SIG-M5 treated with dmso at 0.1 percent for 504 hours (cell line): ENCODE measurements around the gene ATP4A.
A peak's percentile ranks its signal among the peaks of the same experiment; 100 is the strongest.
"Not testable (repeated sequence)": the region's sequence is repeated elsewhere in the genome, so short reads cannot be mapped to it uniquely, and the experiment has no call there.

Experiments
- DNase-seq: peaks from one replicate; lab custom pipeline; 2025; ENCODE audit not compliant: unreplicated experiment; lab: John Stamatoyannopoulos, UW

Gene ATP4A

DNA sequence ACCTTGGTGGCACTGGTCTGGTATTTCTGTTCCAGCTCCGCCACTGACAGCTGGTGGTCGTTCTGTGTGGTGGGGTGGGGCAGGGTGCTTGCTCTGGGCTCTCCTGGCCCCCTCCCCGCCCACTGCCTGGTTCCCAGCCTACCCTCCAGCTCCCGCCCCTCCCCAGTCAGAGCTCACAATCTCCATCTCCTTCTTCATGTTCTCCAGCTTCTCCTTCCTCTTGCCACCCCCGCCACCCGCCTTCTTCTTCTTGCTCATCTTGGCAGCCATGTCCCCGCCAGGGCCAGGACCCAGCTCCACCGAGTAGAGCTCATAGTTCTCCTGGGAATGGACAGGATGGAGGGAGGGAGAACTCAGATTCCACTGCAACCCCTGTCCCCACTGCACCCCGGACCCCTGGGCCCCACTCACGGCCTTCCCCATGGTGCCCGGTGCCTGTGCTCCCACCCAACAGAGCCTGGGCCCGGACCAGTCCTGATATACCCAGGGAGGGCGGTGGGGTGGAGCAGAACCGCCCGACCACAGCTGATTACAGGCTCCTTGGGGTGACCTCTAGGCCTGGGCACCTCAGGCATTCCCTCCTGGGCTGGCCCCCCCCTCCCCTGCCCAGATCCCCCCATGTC lies at the start of gene ATP4A:
Gene ATP4A, minus strand, starts transcription at position 452 of the 623 bp plus-strand sequence. Its CDS starts 29 bp downstream, at position 423.
- DNase-seq: no peak

DNA sequence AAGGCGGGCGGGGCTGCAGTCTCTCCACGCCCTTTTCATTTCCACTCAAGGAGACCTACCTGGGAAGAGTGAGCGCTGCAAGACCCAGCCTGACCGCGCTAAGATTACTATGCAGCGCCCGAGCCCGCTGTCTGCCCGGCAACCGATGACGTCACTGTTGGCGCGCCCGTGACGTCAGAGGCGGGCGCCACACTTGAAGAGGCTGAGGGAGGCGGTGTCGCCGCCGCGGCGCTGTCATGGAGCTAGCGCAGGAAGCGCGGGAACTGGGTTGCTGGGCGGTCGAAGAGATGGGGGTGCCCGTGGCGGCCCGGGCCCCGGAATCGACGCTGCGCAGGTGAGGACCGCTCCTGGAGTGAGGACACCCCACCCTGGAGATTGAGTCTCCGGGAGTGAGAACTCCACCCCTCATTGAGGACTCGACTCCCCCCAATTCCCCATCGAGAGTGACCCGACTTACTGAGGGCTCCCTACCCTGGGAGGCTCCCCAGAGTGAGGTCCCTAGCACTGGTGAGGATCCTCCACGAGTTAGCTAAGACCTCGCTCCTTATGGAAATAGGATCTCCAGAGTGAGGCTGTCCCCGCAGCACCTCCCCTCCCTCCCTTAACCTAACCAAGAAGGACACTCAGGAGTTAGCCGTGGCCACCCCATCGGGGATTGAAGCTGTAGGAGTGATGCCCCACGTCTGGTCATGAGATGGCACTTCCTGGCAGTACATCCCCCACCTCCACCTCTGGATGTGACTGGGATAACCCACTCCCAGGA lies 49.3 kb upstream of the ATP4A start, which contains the start of gene HAUS5:
Gene HAUS5, plus strand, starts transcription at position 177 of the 763 bp plus-strand sequence. Its CDS starts 60 bp downstream, at position 237.
- DNase-seq: peak; percentile 82

DNA sequence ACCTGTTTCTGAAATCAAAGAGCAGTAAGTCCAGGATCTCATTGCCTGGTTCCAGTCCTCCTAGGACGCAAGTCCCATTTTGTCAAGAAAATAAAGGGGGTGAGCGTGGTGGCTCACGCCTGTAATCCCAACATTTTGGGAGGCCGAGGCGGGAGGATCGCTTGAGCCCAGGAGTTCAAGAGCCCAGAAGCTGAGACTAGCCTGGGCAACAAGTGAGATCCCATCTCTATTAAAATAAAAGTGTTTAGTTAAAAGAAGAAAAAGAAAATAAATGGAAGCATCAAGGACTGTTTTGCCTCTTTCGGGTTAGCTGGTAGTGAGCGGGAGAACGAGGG lies 48.7 kb upstream of the ATP4A start:
- no peak for DNase-seq

DNA sequence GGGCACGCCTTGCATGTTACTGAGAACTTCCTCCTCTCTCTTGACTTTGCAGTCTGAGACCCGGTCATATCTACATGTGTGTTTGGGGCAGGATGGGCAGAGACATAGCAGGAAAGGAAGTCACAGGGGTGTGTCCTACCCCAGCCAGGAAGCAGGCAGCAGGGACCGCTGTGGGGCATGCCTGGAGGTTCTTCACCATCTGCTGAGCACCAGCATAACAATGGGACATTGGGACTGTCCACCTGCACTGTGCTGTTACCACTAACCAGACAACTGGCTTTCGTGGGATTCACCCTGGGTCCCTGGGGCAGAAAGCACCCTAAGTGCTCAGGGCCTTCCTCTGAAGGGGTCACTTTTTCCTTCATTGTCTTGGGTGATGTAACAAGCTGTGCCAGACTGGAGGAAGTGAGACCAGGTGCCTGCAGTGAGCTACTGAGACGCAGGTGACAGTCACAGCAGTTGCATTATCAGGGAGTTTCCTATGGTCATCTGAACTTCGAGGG lies 46.4 kb upstream of the ATP4A start:
- peak; percentile 4 for DNase-seq

DNA sequence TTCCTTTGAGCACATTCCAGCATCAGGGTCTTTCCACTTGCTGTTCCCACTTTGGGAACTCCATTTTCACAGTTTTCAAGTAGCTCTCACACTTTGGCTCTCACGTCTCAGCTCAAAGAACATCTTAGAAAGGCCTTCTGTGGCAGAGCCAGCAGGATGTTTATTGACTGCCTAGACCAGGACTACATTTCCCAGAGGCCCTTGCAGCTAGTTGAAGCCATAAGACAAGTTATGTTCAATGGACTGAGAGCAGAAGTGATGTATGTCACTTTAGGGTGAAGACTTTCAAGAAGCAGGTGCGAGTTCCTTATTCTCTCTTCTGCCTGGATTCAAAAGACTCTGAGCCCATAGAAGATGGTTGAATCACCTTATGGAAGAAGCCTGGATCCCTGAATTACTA lies 44.8 kb upstream of the ATP4A start:
- DNase-seq: peak; percentile 6

DNA sequence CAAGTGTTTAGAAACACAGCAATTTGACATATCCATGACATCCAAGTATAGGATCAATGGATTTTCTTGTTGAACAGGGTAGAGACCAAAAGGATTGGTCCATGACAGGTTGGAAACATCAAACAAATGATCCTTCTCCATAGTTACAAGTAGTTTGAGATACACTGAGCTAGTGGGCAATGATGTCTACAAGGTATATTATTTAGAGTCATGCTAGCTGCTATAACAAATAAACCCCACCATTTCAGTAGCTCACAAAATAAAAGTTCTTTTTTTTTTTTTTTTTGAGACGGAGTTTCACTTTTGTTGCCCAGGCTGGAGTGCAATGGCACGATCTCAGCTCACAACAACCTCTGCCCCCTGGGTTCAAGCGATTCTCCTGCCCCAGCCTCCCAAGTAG lies 44.2 kb upstream of the ATP4A start:
- DNase-seq: no peak

DNA sequence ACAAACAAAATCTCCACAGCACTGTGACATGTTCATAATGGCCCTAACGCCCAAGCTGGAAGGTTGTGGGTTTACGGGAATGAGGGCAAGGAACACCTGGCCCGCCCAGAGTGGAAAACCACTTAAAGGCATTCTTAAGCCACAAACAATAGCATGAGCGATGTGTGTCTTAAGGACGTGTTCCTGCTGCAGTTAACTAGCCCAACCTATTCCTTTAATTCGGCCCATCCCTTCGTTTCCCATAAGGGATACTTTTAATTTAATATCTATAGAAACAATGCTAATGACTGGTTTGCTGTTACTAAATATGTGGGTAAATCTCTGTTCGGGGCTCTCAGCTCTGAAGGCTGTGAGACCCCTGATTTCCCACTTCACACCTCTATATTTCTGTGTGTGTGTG lies 43.7 kb upstream of the ATP4A start:
- DNase-seq: not testable (repeated sequence)

DNA sequence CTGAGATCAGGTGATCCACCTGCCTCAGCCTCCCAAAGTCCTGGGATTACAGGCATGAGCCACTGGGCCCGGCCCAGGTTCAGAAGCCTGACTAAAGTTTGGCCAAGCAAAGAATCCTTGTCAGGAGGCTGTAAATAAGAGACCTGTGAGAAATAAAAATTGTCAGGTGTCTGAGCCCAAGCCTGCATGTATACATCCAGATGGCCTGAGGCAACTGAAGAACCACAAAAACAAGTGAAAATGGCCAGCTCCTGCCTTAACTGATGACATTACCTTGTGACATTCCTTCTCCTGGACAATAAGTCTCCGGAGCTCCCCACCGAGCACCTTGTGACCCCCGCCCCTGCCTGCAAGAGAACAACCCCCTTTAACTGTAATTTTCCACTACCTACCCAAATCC lies 41.0 kb upstream of the ATP4A start:
- not testable (repeated sequence) for DNase-seq

DNA sequence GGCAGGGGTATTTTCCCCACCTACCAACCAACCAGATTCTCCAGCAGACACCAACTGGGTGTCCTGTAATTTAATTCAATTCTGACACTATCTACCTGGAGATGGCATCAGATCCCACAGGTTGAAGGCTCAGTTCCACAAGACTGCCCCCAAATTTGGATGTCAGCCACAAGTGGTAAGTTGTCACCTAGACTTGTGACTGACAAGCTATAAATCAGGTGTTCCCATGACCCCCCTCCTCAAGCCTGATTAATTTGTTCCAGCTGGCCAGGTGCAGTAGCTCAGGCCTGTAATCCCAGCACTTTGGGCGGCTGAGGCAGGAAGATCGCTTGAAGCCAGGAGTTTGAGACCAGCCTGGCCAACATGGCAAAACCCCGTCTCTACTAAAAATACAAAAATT lies 38.5 kb upstream of the ATP4A start:
- DNase-seq: no peak

DNA sequence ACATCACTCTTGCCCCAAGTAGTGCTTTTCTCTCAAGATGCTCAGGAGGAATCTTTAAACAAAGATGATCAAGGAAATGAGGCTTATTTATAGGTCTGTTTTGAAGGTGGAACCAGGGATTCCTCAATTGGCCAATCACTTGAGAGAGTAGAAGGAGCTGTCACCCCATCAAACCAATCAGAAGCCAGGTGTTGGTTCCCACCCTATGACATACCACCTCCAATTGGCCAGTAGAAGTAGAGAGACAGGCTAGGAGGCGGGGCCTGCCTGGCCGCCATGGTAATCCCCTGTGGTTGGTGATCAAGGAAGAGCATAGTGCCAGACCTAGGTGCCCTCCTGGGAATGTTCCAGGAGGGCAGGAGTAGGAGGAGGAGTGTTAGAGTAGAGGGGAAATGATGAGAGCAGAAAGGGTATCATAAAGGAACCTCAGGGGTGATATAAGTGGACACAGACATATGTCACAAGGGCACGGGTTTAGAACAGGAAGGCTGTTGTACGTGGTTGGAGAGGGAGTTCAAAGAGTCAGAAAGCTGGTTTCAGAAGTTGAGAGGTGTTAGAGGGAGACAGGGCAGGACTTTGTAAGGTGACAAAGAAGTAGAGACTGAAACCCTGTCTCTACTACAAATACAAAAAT lies 33.0 kb upstream of the ATP4A start:
- DNase-seq: no peak

DNA sequence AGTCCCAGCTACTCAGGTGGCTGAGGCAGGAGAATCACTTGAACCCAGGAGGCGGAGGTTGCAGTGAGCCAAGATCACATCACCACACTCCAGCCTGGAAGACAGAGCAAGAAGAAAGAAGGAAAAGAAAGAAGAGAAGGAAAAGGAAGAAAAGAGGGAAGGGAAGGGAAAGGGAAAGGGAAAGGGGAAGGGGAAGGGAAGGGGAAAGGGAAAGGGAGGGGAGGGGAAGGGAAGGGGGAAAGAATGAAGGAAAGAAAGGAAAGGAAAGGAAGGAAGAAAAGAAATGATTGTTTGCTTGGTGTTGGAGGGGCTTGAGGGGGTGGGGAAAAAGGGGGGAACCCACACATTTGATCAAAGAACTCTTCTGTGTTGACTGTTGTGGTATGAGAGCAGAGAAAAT lies 32.5 kb upstream of the ATP4A start:
- no peak for DNase-seq

DNA sequence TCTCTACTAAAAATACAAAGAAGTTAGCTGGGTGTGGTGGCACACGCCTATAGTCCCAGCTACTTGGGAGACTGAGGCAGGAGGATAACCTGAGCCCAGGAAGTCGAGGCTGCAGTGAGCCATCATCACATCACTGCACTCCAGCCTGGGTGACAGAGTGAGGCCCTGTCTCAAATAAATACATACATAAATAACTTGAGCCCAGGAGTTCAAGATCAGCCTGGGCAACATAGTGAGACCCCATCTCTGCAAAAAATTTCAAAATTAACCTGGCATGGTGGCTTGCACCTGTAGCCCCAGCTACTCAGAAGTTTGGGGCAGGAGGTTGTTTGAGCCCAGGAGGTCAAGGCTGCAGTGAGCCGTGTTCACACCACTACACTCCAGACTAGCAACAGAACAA lies 31.6 kb upstream of the ATP4A start:
- not testable (repeated sequence) for DNase-seq

DNA sequence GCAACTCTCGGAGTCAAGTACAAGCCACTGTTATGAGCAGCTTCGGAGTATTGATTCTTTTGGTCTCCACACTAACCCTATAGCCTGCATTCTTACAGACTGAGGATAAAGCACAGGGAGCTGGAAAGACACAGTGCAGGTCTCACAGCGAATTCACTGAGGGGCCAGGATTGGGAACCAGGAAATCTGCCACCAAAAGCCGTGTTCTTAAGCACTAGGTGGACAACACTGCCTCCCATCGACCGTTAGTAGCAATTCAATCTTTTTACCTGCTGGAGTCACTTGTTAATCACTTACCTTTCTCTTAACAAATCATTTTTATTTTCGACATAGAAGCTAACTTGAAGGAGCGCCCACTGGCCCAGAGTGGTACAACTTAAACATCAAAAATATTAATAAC lies 28.8 kb upstream of the ATP4A start:
- peak; percentile 30 for DNase-seq

DNA sequence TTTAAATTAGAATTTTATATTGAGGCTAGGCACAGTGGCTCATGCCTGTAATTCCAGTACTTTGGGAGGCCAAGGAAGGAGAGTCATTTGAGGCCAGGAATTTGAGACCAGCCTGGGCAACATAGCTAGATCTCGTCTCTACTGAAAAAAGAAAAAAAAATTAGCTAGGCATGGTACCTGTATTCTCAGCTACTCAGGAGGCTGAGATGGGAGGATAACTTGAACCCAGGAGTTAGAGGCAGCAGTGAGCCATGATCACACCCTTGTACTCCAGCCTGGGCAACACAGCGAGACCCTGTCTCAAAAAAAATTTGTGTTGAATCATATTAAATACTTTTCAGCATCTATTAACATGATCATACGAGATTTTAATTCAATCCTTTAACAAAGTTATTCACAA lies 27.4 kb upstream of the ATP4A start:
- no peak for DNase-seq

DNA sequence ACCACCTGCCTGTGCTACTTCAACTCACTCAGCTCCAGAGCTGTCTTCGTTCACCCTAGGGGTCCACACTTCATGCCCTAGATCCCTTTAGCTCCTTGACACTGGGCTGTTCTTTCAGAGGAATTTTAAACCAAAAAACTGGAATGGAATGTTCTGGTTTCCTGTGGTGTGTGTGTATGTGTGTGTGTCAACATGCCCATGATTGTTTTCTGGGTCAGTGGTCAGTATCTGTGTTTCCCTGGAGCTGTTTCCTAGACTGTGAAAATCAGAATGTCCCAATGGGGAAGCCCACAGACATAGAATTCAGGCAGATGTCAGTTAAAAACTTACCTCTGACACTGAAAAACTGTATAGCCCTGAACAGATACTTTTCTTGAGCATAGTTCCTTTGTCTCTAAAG lies 23.9 kb upstream of the ATP4A start:
- DNase-seq: no peak

DNA sequence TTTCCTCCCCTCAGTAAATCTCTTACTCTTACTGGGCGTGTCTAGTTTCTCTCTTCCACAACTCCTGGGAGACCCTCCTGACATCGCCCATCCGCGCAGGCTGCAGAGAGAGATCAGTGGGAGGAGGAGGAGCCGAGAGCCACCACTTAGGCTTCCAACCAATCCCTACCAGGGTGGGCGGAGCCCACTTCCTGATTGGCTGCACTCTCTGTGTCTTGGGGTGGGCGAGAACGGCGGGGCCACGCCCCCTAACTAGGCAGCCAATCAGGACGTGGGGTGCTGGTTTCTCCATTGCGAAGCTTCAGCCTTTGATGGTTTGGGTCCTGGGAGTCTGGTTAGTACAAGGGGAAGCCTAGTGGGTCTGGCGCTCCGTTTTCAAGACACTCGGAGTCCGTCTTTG lies 22.4 kb upstream of the ATP4A start, which contains the start of gene PMIS2:
Gene PMIS2, plus strand, starts transcription at position 326 of the 400 bp plus-strand sequence. CDS start 87 bp downstream, outside the sequence.
- DNase-seq: no peak

DNA sequence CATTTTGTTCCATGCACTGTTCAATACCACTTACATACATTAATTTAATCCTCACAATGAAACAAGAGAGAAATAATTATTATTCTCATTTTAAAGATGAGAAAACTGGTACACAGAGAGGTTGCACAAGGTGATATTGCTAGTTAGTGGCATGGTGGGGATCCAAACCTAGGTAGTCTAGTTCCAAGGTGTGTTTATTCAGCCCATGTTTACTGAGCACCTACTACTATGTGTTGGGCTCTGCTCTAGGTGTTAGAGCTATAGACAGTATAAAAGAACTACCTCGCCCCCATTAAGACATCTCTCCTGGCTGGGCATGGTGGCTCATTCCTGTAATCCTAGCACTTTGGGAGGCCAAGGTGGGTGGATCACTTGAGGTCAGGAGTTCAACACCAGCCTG lies 19.3 kb upstream of the ATP4A start:
- no peak for DNase-seq

DNA sequence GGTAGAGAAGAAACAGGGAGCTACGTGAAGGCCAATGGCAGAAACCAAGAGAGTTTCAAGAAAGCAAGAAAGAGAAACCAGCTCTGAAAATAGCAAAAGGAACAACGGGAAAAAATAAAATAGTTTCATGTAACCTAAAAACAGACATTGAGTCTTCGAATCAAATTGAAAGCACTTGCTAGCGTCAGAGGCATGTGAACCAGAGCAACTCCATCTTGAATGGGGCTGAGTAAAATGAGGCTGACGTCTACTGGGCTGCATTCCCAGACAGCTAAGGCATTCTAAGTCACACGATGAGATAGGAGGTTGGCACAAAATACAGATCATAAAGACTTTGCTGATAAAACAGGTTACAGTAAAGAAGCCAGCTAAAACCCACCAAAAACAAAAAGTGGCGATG lies 15.2 kb upstream of the ATP4A start:
- no peak for DNase-seq

DNA sequence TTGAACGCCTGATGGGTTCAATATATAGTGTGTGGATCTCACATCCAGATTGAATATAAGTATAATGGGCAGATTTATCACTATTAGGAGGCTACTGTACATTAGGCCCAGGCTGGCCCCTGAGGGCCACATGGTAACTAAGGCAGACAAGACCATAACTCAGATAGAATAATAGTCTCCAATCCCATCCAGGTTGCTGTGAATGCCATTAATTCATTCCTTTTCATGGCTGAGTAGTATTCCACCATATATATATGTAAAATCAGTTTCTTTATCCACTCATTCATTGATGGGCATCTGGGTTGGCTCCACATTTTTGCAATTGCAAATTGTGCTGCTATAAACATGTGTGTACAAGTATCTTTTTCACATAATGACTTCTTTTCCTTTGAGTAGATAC lies 14.5 kb upstream of the ATP4A start:
- no peak for DNase-seq

DNA sequence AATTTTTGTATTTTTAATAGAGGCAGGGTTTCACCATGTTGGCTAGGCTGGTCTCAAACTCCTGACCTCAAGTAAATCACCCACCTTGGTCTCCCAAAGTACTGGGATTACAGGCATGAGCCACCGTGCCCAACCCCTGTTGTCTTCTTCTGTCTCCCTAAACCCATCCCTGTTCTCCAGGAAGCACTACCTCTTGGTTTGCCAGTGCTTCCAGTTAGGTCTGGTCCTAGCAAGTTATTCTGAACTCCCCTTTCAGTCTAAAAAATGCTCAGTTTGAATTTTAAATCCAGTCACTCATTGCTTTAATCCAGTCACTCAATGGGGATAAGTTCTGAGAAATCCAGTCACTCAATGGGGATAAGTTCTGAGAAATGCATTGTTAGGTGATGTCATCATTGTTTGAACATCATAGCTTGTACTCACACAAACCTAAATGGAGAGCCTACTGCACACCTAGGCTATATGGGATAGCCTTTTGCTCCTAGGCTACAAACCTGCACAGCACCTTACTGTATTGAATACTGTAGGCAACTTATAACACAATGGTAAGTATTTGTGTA lies 8.0 kb upstream of the ATP4A start:
- DNase-seq: no peak

DNA sequence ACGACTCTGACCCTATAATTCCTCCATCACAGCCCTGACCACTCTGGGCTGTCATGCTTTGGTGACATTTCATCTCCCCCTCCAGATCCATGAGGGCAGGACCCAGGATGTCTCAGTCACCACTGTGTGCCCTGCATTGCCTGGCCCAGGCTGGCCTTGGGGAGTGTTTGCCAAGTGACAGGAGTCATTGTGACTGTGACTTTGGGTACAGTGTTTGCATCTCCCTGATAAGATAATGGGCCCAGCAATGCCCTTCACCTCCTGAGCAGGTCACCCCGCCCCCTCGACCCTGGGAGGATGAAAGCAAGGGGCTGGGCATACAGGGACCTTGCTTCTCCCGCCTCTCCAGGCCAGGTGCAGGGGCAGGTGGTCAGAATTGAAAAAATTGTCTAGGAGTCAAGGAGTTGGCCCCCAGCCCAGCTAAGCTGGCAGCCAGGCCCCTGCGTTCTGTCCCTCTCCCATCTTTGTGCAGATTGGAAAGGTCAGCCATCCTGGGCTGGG lies 5.9 kb upstream of the ATP4A start:
- DNase-seq: no peak
